Progenitor cell of endocrine pancreas (in vitro differentiated cells): Measurements from ENCODE around the gene CR1L. TPM values are rescaled to one million over a fixed set of nuclear protein-coding genes. Genes with fewer than 3 reads are reported as not detected.
"Not testable (repeated sequence)": the region's sequence is repeated elsewhere in the genome, so short reads cannot be mapped to it uniquely, and the experiment has no call there.

Experiments used
- DNase-seq: peaks from one replicate; pipeline ENCODE4 v3.0.0; 2021; ENCODE audit warnings: low spot score; ENCODE audit not compliant: unreplicated experiment
- H3K27ac Mint-ChIP-seq: 2 replicates; pipeline ENCODE4 v1.8.0; 2021; ENCODE audit warnings: mild to moderate bottlenecking, moderate library complexity, mixed read lengths
- H3K27me3 Mint-ChIP-seq: 2 replicates; pipeline ENCODE4 v1.8.0; 2021; ENCODE audit warnings: mixed read lengths
- H3K36me3 Mint-ChIP-seq: 2 replicates; pipeline ENCODE4 v1.8.0; 2022; ENCODE audit warnings: mixed read lengths; ENCODE audit not compliant: insufficient read depth
- H3K4me1 Mint-ChIP-seq: 2 replicates; pipeline ENCODE4 v1.8.0; 2021; ENCODE audit warnings: low read depth, mixed read lengths
- H3K4me3 Mint-ChIP-seq: 2 replicates; pipeline ENCODE4 v1.8.0; 2021; ENCODE audit warnings: low read depth, mild to moderate bottlenecking, moderate library complexity, mixed read lengths
- H3K9me3 Mint-ChIP-seq: 2 replicates; pipeline ENCODE4 v1.8.0; 2021; ENCODE audit warnings: low read depth, mixed read lengths
- CTCF ChIP-seq: fragments of 200-600 bp; sonication (generic); IDR thresholded peaks from one replicate; pipeline ENCODE4 v1.5.0; 2021; ENCODE audit warnings: antibody characterized with exemption, mild to moderate bottlenecking; ENCODE audit not compliant: unreplicated experiment
- total RNA-seq: library from RNA; stranded (reverse); gene quantifications from 2 replicates; pipeline ENCODE4 v1.2.1, GENCODE V29; 2021

Gene CR1L
- total RNA-seq, 1 donor from 2014 or later: not detected

- Mint-ChIP-seq H3K27ac (no peak overlapping the region), H3K27me3 (no peaks in the 10 kb centered on the region), H3K36me3 (no peaks in the 10 kb centered on the region), H3K9me3 (peaks cover 3% of the 10 kb centered on the region), H3K4me3 (no peak overlapping the region), H3K4me1 (peaks cover 27% of the 10 kb centered on the region)
- no peak for TF ChIP-seq CTCF
- DNase-seq: no peak
These were observed 102.9 kb downstream of the CR1L start for GRCh38 chr1:207747627-207748492.

DNA sequence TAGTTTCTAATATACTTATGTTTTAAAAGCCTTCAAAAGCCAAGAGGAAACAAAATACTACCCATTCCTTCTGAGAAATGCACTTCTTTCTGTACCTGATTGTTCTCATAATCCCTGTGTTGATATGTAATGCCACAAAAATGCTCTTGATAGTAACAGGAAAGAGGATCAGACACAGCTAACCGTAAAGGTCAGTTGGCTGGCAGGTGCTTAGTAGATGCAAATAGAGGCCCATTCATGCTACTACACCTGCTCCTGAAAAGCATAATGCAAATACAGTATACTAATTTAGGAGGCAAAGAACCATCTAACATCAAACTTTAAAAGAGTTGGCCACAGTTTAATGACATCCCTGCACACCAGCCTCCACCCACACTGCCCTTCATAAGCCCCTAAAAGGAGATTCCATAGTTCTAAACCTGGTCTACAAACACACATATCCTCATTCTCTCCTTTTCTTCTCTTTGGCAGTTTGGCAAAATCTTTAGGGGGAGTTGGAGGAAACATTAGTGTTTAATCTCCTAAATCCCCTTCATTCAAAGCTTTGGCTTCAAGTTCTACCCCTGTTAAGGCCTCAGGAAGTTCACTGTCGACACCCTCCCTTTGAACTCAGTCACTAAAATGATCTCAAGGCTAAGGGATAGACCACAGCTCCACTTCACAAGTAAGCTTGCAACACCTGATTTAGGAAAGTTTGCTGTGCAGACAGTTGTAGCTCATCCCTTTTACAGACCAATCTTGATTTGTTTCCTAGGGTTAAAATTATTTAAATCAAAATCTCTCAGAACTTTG lies 104.0 kb downstream of the CR1L start:
- H3K27me3 Mint-ChIP-seq: no peaks in the 10 kb centered on the region
- peaks cover 32% of the 10 kb centered on the region for H3K4me1 Mint-ChIP-seq
- H3K9me3 Mint-ChIP-seq: peaks cover 3% of the 10 kb centered on the region
- no peak overlapping the region for H3K27ac Mint-ChIP-seq
- DNase-seq: no peak
- no peak overlapping the region for H3K4me3 Mint-ChIP-seq
- TF ChIP-seq CTCF: no peak
- no peaks in the 10 kb centered on the region for H3K36me3 Mint-ChIP-seq

DNA sequence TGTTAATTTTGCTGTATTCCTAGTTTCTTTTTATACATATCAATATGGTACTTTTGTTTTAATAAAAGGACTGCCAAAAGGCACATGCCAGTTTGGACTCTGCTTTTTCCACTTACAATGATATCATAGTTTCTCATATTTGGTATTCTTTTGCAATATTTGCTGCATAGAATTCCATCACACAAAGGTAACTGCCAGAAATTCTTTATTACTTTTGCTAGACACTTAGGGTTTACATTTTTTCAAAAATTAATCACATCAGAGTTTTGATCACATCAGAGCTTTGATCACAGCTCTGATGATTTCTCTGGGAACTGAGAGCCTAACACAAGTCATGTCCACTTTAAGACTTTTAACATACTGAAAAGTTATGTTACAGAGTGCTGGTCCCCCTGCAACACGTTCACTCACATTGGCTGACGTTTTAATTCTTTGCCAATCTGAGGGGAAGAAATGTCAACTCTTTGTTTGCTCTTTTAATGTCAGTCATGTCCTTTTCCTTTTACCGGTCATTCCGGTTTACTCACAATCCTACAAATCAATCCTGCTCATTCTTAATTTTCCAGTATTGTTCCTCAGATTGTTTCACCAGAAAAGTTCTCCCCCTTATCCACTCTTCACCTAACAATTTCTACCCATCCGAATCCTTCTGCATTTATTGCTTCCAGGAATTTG lies 105.8 kb downstream of the CR1L start:
- H3K4me1 Mint-ChIP-seq: peaks cover 51% of the 10 kb centered on the region
- no peak for DNase-seq
- no peak for TF ChIP-seq CTCF
- H3K27me3 Mint-ChIP-seq: no peaks in the 10 kb centered on the region
- H3K9me3 Mint-ChIP-seq: peaks cover 3% of the 10 kb centered on the region
- H3K27ac Mint-ChIP-seq: peak overlapping the region; percentile 100
- peak overlapping the region; percentile 99 for H3K4me3 Mint-ChIP-seq
- H3K36me3 Mint-ChIP-seq: no peaks in the 10 kb centered on the region

GRCh38 chr1:207751463-207751789 lies 106.5 kb downstream of the CR1L start:
- Mint-ChIP-seq H3K4me1 (peaks cover 55% of the 10 kb centered on the region), H3K27ac (peak overlapping the region; percentile 100), H3K4me3 (peak overlapping the region; percentile 99)
- not testable (repeated sequence) for DNase-seq, H3K36me3 Mint-ChIP-seq, H3K27me3 Mint-ChIP-seq, H3K9me3 Mint-ChIP-seq

DNA sequence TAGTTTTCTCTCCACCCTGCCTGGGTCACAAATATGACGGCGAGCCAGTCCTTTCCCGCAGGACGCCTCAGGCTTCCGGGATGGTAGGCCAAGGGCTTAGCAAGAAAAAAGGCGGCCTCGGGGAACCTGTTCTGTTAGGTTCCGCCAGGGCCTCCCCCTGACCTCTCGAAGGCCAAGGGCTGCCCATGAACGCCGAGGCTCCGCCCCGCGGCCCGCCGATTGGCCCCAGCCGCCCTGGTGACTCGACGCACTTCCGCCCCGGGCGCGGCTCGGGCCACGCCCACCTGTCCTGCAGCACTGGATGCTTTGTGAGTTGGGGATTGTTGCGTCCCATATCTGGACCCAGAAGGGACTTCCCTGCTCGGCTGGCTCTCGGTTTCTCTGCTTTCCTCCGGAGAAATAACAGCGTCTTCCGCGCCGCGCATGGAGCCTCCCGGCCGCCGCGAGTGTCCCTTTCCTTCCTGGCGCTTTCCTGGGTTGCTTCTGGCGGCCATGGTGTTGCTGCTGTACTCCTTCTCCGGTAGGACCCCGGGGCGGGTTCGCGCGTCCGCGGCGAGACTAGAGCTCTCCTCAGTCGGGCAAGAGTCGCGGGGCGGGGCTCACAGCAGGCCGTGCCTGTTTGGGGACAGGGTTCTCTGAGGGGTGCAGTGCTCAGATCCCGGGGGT lies 107.0 kb downstream of the CR1L start, which contains the start of gene CD46:
Gene CD46, plus strand, starts transcription at position 265 of the 666 bp plus-strand sequence. Its CDS starts 159 bp downstream, at position 424.
- peak; percentile 93 for DNase-seq
- no peaks in the 10 kb centered on the region for H3K27me3 Mint-ChIP-seq
- peak within 1 kb of the TSS; percentile 99 for H3K4me3 Mint-ChIP-seq
- peak within 1 kb of the TSS; percentile 100 for H3K27ac Mint-ChIP-seq
- TF ChIP-seq CTCF: no peak
- H3K9me3 Mint-ChIP-seq: peaks cover 3% of the 10 kb centered on the region
- peaks cover 56% of the 10 kb centered on the region for H3K4me1 Mint-ChIP-seq
- H3K36me3 Mint-ChIP-seq: no peaks in the 10 kb centered on the region
